ENCODE data around the gene GABRB3. TPM values are rescaled to one million over a fixed set of nuclear protein-coding genes. Genes with fewer than 3 reads are reported as not detected.

GABRB3 gene
- total RNA-seq, 2 experiments from 2014 or later: 0.16 TPM; not detected in 1

DNA sequence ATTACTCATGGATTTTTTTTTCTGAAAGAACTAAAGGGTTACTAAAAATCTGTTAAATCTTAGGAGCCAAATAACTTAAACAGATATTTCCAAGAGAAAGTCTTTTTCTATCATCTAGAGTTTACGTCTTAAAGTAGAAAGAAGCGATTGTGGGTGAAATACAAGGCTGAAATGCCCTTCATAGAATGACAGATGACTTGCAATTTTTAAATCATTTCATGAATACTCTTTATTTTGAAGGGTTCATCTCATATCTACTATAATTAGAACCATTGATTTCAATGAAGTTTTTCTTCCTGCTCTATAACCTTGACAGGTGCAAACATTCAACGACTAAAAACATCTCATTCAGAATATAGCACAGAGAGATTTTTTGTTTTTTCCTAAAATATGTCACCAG, 217.0 kb downstream of the GABRB3 start:
- ATAC-seq (no peak), DNase-seq (no peak)
- no peaks in the 10 kb centered on the region for H3K4me1 Mint-ChIP-seq (ENCODE audit: low read depth)
- no peaks in the 10 kb centered on the region for H3K36me3 Mint-ChIP-seq (ENCODE audit: low read depth)
- H3K4me3 Mint-ChIP-seq: no peak overlapping the region
- ChIA-PET CTCF (no interaction called here), POLR2A (no interaction called here)
- no peak overlapping the region for H3K27ac Mint-ChIP-seq
- intact Hi-C loops (cut with micrococcal nuclease): no loop called here
- H3K9me3 Mint-ChIP-seq: peaks cover 5% of the 10 kb centered on the region
- TF ChIP-seq CTCF (IDR thresholded peaks at IDR 0.05): no peak
- H3K27me3 Mint-ChIP-seq: no peaks in the 10 kb centered on the region

DNA sequence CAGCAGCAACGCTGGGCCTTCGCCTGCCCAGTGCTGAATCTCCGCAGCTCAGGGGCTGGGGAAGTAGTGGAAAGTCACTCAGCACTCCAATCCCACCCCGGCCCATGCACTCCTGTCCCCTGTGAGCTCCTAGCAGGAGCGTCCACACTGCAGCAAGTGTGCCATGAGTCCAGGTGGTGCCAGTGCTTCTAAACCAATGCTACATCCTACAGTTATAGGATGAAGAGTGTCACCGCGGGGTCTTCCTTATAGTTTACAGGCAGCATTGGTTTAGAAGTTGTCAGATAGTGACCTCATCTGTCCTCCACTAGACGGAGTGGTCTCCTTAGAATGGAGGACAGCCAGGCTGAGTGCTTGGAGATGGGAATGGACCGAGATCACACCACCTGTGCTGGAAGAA, 221.4 kb downstream of the GABRB3 start:
- DNase-seq (no peak), ATAC-seq (no peak)
- intact Hi-C loops (cut with micrococcal nuclease): no loop called here
- Mint-ChIP-seq H3K27me3 (no peaks in the 10 kb centered on the region), H3K27ac (no peak overlapping the region), H3K9me3 (peaks cover 9% of the 10 kb centered on the region), H3K4me1 (ENCODE audit: low read depth) (no peaks in the 10 kb centered on the region), H3K36me3 (ENCODE audit: low read depth) (no peaks in the 10 kb centered on the region), H3K4me3 (no peak overlapping the region)
- TF ChIP-seq CTCF (IDR thresholded peaks at IDR 0.05): no peak
- POLR2A ChIA-PET: no interaction called here
- CTCF ChIA-PET: no interaction called here

- no peak for ATAC-seq
- ChIA-PET POLR2A (no interaction called here), CTCF (no interaction called here)
- Mint-ChIP-seq H3K4me1 (ENCODE audit: low read depth) (no peaks in the 10 kb centered on the region), H3K4me3 (no peak overlapping the region), H3K9me3 (peaks cover 4% of the 10 kb centered on the region), H3K27ac (no peak overlapping the region), H3K27me3 (no peaks in the 10 kb centered on the region), H3K36me3 (ENCODE audit: low read depth) (no peaks in the 10 kb centered on the region)
- DNase-seq: no peak
- TF ChIP-seq CTCF (IDR thresholded peaks at IDR 0.05): no peak
- intact Hi-C loops (cut with micrococcal nuclease): no loop called here
These were observed 222.0 kb downstream of the GABRB3 start for GRCh38 chr15:26550880-26551279.

- no peak for TF ChIP-seq CTCF (IDR thresholded peaks at IDR 0.05)
- Mint-ChIP-seq H3K4me3 (no peak overlapping the region), H3K27ac (no peak overlapping the region), H3K27me3 (no peaks in the 10 kb centered on the region), H3K9me3 (peaks cover 25% of the 10 kb centered on the region), H3K4me1 (ENCODE audit: low read depth) (no peaks in the 10 kb centered on the region), H3K36me3 (ENCODE audit: low read depth) (no peaks in the 10 kb centered on the region)
- POLR2A ChIA-PET: no interaction called here
- CTCF ChIA-PET: no interaction called here
- ATAC-seq: no peak
- no peak for DNase-seq
- intact Hi-C loops (cut with micrococcal nuclease): no loop called here
These were observed 235.2 kb downstream of the GABRB3 start for GRCh38 chr15:26537663-26538062.

GRCh38 chr15:26531489-26531888, 241.4 kb downstream of the GABRB3 start:
- TF ChIP-seq CTCF (IDR thresholded peaks at IDR 0.05): no peak
- CTCF ChIA-PET: no interaction called here
- intact Hi-C loops (cut with micrococcal nuclease): no loop called here

More at GRCh38 chr15:26531489-26531888, 241.4 kb downstream of the GABRB3 start:
- POLR2A ChIA-PET: no interaction called here
- H3K27ac Mint-ChIP-seq: no peak overlapping the region
- no peak for DNase-seq
- peaks cover 21% of the 10 kb centered on the region for H3K9me3 Mint-ChIP-seq
- ATAC-seq: no peak
- H3K27me3 Mint-ChIP-seq: no peaks in the 10 kb centered on the region
- H3K36me3 Mint-ChIP-seq (ENCODE audit: low read depth): no peaks in the 10 kb centered on the region
- no peaks in the 10 kb centered on the region for H3K4me1 Mint-ChIP-seq (ENCODE audit: low read depth)
- H3K4me3 Mint-ChIP-seq: no peak overlapping the region

Measured in activated CD8-positive, alpha-beta T cell treated with anti-CD3 and anti-CD28 coated beads for 36 hours (primary cell).